Stimulated activated CD4-positive, alpha-beta T cell treated with anti-CD3 and anti-CD28 coated beads, Interleukin-1b, Interleukin-23, amount 100 ng/mL, for 1 hour (primary cell): ENCODE results near the gene AGFG2.
"Not testable (repeated sequence)": the region's sequence is repeated elsewhere in the genome, so short reads cannot be mapped to it uniquely, and the experiment has no call there.

Source experiments
- DNase-seq, 2 donors: peaks; one replicate each; pipeline ENCODE4 v3.0.0-alpha.2; 2020; ENCODE audit warnings: low read depth in 2 of 2

The AGFG2 gene

DNA sequence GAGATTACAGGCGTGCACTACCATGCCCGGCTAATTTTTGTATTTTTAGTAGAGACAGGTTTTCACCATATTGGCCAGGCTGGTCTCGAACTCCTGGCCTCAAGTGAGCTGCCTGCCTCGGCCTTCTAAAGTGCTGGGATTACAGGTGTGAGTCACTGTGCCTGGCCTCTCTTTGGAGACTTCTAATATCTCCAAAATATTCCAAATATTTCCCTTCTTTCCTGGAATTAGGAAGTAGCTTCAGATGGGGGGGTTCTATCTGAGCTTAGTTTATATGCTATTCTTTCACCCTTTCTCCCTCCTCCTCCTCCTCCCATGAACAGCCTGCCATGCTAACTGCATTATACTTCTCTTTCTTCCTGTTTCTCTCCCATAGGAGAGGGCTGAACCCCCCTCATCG is 9.4 kb downstream of the AGFG2 start:
- DNase-seq: not testable (repeated sequence)

DNA sequence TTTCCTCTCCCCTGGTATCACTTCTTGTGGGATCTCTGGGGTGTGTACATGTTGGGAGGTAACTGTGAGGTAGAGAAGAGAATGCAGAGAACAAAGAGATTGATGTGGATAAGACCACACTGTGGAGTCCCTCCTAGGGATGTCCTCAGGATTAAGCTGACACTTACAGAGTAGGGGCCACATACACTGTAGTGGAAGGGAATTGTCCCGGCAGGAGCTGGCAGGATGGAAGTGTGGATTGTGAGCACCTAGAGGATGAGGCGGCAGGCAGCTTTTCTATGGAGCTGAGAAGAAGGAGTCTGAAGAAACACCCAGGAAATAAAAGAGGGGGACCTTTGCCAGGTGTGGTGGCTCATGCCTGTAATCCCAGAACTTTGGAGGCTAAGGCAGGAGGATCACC is 13.5 kb downstream of the AGFG2 start:
- no peak for DNase-seq

DNA sequence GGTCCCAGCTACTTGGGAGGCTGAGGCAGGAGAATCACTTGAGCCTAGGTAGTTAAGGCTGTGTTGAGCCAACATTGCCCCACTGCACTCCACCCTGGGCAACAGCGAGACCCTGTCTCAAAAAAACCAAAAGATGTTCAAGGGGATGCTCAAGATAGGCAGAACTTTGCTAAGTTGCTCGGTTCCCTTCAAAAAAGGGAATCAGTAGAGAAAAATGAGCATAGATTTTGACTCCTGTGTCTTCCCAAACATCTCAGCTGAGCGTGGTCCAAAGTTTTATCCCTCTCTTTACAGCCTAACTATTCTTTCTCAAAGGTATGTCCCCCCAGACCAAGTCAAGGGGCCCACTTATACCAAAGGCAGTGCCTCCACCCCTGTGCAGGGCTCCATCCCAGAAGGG is 14.0 kb downstream of the AGFG2 start:
- DNase-seq: no peak

DNA sequence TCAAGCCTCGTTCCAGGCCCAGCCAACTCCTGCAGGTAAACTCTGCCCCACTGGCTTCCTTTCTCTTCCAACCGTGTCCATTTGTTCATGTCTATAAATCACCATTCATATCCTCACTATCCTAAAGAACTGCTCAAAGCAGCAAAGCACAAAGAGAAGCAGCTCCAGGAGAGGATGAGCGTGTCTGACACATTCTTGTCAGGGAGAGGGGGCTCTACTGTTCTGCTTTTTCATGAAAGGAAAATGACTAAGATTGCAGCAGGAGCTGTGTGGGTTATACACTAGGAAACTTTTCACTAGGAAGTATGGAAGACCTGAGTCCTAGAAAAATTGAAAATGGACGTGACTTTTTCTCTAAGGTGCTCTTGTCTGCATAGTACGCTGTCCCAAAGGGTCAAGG is 16.7 kb downstream of the AGFG2 start:
- no peak for DNase-seq

DNA sequence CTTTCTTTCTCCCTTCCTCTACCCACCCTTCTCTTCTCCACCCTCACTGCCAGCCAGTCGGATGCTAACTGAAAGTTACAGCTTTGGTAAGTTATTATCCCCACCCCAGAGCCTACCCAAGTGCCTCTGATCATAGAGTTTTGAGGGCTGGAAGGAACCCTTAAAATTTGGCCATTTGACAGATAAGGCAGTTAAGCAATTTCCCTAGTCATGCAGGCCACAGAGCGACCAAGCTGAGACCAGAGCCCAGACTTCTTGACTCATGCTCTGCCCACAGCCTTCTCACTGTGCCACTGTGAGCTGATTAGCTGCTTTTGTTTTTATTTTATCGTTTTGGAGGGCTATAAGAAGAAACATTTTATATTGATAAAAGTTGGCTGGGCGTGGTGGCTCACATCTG is 17.5 kb downstream of the AGFG2 start:
- DNase-seq: no peak

DNA sequence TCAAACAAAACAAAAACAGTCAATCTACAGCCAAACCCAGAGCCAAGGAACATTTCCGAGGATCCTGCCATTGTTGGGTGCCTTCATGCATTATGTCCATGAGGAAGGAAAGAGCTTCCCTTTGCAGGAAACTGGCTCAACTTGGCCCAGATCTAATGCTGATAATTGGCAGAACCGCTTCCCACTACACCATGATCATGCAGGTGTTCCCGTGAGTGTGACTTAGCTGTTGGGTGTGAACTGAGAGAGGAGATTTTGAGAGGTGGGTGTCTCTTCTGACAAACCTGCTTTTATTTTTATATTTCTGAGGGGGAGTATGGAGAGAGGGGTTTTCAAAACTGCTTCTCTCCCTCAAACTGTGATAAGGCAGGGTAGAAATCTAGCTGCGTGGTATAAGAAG is 20.1 kb downstream of the AGFG2 start:
- no peak for DNase-seq

DNA sequence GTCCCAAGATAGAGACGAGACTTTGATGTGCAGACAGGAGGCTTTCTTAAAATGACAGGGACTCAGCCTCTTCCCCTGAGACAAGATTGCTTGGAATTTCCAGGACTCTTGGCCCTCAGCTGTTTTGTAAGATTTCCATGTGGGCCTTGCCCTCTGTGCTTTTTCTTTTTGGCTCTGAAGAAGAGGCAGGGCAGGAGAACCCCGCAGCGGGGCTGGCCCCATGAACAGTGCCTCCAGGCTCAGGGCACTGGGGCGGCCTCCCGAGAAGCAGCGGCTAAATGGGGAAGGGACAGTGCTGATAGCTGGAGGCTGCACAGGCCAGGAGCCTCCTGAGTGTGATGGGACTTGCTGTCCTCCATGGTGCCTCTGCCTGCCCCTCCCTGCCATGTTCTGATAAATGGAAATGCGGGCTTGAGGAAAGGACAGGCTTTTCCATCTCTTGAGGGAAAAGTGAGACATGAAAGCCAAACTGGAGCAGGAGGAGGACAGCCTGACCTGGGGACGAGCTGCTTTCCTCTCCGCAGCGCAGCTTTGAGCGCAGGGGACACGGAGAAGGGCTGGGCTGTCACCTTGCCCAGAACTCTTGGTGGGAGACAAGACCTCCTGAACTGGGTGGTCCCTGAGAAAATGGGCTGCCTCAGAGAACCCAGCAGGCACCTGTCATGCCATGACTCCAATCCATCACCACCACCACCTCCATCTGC is 22.6 kb downstream of the AGFG2 start:
- DNase-seq: no peak

DNA sequence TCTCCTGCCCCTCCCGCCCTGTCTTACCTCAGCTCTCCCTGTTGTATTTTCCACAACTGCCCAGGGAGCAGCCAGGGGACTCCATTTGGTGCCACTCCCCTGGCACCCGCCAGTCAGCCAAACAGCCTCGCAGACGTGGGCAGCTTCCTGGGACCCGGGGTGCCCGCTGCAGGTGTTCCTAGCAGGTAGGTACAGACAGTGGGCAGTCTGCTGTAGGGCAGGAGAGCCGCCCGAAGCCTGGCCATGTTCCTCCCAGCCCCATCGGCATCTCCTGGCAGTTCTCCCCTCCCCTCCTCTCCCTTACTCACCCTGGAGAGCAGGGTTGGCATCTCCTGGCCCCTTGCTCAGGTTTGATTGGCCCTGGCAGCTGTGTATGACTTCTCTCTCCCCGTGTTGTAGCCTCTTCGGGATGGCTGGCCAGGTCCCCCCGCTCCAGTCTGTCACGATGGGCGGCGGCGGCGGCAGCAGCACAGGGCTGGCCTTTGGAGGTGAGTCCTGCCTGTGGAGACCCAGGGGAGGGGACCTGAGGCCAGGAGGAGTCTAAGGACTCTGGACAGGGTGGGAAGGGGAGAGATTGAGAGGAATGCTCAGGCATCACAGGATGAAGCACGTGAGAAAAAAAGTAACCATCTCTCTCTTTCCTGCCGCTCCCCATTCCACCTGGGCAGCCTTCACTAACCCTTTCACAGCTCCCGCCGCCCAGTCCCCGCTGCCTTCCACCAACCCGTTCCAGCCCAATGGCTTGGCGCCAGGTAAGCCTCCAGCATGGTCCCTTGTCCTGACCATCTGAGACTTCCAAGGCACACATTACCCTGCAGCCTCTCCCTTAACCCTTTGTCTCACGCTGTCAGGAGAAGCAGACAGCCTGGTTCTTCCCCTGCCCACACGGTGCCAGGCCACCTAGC is 23.4 kb downstream of the AGFG2 start:
- DNase-seq: no peak

DNA sequence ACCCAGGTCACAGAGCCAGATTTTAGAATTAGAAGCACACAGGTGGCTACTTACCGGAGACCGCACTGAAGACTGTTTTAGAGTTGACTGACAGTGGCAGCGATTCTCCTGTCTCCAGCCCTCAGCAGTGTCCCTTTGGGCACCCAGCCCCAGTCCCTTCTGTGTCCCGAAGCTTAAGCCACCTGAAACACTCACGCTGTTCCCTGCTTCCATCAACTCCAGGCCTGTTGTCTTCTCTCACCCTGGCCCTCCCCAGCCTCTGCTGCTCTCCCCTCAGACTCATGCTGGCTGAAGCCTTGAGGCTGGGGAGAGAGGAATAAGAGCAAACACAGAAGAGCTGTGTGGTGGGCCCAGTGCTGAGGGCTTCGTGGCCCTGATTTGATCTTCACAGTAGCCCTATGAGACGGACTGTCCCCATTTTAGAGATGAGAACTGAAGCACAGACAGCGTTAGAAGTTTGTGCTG is 24.1 kb downstream of the AGFG2 start:
- DNase-seq: no peak

DNA sequence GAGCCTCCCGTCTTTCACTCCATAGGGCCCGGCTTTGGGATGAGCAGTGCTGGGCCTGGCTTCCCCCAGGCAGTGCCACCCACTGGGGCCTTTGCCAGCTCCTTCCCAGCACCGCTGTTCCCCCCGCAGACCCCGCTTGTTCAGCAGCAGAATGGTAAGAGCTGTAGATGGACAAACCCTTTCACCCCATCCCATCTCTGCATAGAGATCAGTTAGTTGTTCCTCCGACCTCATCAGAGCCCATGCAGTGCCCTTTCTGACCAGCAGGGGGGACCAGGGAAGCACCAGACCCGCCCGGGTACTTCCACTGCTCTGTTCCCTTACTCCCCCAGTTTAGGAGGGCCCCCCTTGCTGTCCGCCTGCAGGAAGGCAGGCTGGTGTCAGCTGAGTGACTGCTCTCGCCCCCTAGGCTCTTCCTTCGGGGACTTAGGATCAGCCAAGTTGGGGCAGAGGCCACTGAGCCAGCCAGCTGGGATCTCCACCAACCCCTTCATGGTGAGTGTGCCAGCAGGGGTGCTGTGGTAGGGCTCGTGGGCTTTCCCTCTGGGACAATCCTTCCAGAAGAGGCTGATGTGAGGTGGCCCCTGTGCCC is 24.9 kb downstream of the AGFG2 start:
- peak; percentile 60 to 90 for DNase-seq

DNA sequence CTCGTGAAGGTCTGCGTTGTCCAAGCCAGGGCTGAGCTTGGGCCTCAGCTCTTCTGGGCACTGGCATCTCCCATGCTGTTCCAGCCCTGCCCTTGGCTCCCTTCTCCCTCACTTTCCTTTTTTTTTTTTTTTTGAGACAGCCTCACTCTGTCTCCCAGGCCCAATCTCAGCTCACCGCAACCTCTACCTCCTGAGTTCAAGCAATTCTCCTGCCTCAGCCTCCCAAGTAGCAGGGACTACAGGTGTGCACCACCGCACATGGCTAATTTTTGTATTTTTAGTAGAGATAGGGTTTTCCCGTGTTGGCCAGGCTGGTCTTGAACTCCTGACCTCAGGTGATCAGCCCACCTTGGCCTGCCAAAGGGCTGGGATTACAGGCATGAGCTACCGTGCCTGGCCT is 25.4 kb downstream of the AGFG2 start:
- not testable (repeated sequence) for DNase-seq

DNA sequence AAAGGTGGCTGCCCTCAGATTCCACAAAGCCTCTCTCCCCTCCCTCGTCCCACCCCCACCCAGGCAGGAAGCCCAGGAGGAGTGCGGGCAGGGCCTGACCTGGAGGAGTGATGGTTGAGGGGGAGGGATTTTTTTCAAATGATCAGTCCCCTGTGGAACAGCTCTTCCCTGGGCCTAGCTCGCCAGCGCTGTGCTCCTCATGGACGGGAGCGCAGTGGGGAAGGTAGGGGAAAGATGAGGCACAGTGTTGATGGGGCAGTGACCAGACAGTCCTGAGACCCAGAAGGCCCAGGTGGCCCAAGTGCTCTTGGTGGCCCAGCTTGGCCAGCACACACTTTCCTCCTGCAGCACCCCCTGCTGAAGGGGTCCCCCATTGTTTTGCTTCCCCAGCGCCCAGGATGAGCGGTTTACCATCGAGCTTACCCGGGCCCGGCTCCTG is 26.1 kb downstream of the AGFG2 start:
- no peak for DNase-seq

DNA sequence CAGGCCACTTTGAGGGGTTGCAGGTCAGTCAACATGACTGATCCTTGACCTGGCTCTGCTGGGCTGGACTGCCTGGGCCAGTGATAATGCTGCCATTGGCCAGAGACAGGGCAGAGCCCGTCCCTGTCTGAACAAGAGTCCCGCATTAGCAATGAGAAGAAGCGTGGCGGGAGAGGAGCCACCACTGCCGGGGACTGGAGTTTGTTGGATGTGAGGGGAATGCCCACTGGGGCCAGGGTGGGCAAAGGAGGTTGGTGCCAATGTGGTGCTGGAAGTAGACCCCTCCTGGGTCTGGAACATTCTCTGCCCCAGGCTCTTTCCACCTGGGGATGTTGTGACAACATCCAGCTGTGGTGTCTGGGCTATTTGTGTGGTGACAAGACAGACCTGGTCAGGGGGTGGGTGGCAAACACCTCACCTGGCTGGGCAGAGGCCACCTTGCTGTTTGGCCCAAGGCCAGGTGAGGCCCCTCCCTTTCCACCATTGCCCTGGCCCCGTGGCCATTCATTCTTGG is 27.1 kb downstream of the AGFG2 start:
- DNase-seq: no peak

DNA sequence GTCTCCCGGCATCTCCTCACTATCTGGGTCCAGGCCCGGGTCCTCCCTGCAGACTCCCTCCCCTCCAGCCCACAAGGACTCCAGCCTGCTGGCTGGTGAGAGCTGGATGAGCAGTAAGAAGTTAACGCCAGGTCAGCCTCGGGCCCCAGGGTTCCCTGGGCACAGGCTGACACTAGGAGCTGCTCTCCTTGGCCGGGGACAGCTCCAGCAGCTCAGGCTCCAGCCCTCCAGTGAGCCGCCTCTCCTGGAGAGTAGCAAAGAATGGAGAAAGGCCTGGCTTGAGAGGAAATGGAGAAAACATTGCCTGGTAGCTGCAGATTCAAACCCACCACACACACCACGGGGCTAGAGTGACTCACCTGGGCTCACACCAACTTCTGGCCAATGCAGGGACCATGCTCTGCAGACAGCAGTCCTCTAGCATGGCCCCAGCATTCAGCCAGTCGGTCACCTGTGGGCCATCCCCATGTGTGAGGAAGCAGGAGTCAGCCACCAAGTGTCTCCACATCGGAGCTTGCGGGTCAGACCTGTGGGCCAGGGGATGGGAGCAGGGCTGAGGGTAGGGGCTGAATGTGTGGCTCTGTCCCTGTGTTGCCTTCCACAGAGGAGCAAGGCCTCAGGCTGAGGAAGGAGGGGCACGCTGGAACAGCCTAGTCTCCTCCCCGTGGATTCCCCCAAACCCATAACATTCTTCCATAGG is 28.2 kb downstream of the AGFG2 start:
- DNase-seq: no peak

DNA sequence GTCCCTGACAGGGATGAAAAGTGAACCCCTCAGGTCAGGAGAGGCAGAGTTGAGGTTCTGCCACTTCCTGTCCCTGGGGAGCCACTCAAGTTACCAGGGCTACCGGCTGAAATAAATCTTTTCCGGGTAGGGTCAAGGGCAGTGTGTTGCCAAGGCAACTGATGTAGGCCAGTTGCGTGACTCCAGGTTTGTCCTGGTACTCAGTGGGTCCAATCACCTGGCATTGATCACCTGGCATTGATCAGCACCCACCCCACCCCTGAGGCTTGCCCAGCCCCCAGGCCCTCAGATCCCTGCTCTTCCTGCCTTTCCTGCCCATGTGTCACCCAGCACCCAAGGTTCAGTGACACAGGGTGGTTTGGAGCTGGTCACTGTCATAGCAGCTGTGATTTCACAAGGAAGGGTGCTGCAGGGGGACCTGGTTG is 28.8 kb downstream of the AGFG2 start:
- no peak for DNase-seq

DNA sequence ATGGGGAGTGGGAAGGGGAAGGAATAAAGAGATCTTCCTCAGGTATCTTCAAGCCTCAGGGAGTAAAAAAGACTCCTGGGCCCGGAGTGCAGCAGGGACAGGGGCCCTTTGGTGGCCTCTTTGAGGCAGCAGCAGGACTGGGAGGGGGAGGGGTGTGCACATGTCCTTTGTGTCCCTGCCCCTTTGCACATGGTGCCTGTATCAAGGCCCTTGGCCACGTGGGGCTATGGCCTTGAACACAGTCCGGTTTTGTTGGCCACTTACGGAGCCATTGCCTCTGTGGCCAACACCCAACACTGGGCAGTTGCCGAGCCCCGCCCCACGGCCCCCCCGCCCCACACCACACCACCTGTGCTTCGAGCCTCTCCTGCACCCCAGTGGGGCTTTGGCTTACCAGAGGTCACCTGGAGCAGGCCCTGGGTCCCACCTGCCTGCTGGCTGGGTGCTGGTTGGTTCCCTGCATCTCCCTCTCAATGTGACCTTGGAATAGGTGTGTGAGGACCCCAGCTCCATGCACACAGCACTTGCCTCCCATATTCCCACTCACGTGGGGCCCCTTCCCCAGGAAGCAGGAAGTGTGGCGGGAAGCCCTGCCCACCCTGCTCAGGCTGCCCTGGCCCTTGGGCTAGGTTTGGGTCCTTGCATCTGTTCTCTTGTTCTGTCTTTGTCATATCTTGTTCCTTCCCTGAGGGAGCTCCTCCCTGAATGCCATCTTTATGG is 29.3 kb downstream of the AGFG2 start:
- no peak for DNase-seq

DNA sequence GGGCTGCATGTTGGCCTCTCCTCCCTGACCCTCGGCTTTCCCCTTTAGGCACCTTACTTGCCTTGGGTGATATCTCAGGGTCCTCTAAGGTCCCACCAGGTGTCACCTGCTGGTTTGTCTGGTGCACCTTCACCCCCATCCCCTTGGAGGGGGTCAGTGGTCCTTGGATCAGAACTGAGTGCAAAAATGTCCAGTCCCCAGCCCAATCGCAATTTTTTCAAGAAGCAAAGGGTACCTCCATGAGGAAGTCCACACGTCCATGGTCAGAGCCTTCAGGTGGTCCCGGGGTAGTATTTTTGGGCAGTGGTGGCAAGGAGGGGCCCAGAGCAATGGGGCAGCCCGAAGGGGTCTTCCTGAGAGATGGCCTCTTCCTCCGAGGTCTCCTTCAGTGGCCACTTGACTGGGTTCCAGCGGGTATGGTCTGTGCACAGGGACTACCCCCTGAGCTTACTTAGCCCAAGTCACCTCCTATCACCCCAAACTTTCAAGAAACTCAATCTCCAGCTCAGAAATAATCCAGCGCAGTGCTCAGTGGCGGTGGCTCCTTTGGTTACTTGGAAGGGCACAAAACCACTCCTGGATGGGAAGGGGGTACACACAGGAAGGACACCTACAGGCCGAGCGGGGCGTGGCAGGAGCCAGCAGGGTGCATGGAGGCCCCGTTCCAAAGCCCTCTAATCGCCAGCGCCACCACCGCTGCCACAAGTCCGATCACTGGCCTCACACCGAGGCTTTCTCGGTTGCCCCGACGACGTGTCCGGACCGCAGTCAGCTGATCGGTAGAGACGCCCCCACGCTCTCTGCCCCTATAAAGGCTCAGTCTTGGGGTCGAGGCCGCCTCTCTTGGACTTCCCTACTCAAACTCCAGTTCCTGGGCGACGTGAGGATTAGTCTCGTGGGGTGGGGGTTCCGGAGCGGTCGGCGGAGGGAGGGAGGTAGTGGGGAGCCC is 30.2 kb downstream of the AGFG2 start:
- no peak for DNase-seq

DNA sequence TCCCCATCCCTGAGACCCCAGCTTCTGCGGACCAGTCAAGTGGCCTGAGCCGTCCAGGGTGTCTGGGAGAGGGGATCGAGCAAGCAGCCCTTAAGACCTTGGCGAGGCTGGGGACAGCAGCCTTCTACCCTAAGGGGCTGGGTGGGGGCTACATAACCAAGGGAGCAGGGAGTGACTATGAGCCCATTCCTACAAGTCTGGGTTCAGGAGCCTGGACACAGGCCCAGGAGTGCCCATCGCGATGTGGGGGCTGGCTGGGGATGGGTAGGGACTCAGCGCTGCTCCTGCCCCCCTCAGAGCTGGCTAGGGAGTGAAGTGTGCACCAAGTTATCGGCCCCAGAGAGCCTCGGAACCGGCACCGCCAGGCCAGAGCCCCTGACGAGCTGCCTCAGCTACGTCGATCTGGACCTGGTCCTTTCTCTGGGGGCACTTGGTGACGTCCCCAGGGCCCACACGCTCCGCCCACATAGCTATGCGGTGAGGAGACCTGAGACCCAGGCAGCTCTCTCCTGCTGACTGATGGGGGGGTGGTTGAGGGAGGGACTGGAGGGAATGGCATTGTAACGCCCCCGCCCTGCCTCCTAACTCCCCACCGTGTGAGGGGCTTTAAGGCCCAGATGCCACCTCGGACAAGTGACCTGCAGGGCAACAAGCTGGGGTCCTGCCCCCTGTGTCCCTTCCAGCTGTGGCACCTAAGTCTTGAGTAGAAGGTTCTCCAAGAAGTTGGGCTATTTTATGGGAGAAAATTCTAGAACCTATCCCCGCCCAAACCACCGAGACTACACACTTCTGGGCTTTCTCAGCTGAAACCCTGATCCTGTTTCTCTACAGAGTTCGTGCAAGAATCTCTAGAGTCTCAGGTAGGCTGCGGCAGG is 32.2 kb downstream of the AGFG2 start:
- DNase-seq: no peak

DNA sequence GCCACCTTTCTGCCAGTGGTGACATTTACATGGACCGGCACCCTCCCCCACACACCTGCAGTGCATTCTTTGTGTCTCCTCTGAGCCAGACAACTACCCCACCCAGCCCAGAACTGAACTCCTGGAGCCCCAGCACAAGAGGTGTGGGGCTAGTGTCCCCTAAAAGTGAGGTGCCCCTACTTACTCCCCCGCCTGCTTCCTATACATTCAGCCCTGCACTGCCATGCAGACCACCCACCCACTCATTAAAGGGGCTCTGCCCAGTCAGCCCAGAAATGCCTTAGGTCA is 32.8 kb downstream of the AGFG2 start:
- no peak for DNase-seq
